IPS DF 4.7 (cell line): Measurements from ENCODE around the gene ZG16B.

Experiments
- DNase-seq: peaks from one replicate; pipeline ENCODE4 v3.0.0-alpha.2; 2013; ENCODE audit warnings: low spot score; ENCODE audit errors: extremely low read depth

Gene ZG16B

GRCh38 chr16:2845116-2845515 lies 15.0 kb downstream of the ZG16B start:
- no peak for DNase-seq

- no peak for DNase-seq
Measured at GRCh38 chr16:2846511-2847310, 16.6 kb downstream of the ZG16B start.

GRCh38 chr16:2848933-2849725 lies 19.0 kb downstream of the ZG16B start:
- no peak for DNase-seq

- no peak for DNase-seq
Measured at GRCh38 chr16:2852003-2852730, 22.1 kb downstream of the ZG16B start.

- DNase-seq, result no peak
Measured at GRCh38 chr16:2852731-2853507, 22.8 kb downstream of the ZG16B start.

GRCh38 chr16:2853531-2854073 lies 23.5 kb downstream of the ZG16B start:
- DNase-seq, result no peak

- DNase-seq, result peak; percentile 33
Measured at GRCh38 chr16:2854700-2855309, 24.7 kb downstream of the ZG16B start.

- no peak for DNase-seq
Measured at GRCh38 chr16:2855536-2855935, 25.4 kb downstream of the ZG16B start.

- no peak for DNase-seq
Measured at GRCh38 chr16:2856061-2856670, 26.1 kb downstream of the ZG16B start.

- no peak for DNase-seq
Measured at GRCh38 chr16:2856686-2857450, 26.8 kb downstream of the ZG16B start.

GRCh38 chr16:2857451-2858244 lies 27.5 kb downstream of the ZG16B start, which contains the start of gene PRSS22:
Gene PRSS22, minus strand, starts transcription at chr16:2858170. Its CDS starts 66 bp downstream, at chr16:2858104.
- no peak for DNase-seq

GRCh38 chr16:2858245-2859025 lies 28.3 kb downstream of the ZG16B start:
- DNase-seq, result no peak

GRCh38 chr16:2859686-2860265 lies 29.7 kb downstream of the ZG16B start:
- DNase-seq, result no peak

GRCh38 chr16:2860826-2861567 lies 30.9 kb downstream of the ZG16B start:
- no peak for DNase-seq

- DNase-seq, result no peak
Measured at GRCh38 chr16:2865651-2866050, 35.5 kb downstream of the ZG16B start.

GRCh38 chr16:2866431-2866830 lies 36.3 kb downstream of the ZG16B start:
- DNase-seq, result no peak

GRCh38 chr16:2867661-2867986 lies 37.5 kb downstream of the ZG16B start:
- no peak for DNase-seq
